ENCODE results near the gene TMEM151B. TPM values are rescaled to one million over a fixed set of nuclear protein-coding genes. Genes with fewer than 3 reads are reported as not detected.

Gene TMEM151B
- total and polyA plus RNA-seq, 10 of the 15 experiments (the other 5 are each of a cell fraction or from before 2014, with no cell fraction given), result 0.01 to 0.19 (median 0.05) TPM; not detected in 6

- Histone ChIP-seq H3K4me2 (ENCODE audit: control insufficient read depth, insufficient read depth) (peak overlapping the region; percentile 58), H3K9ac (ENCODE audit: control insufficient read depth, insufficient read depth, low read length) (peak overlapping the region; percentile 100), H3K4me3 (peak overlapping the region; percentile 95), H3K4me1 (ENCODE audit: control insufficient read depth, insufficient read depth, low read length) (peaks cover 7% of the 10 kb centered on the region; the same call in 1 of the 2 replicates), H3K27me3 (replicated peaks in 1 of 2; ENCODE audit: control insufficient read depth in 2 of 2, insufficient read depth in 2 of 2, low read length in 1 of 2) (no peaks in the 10 kb centered on the region), H3K36me3 (ENCODE audit: control insufficient read depth in 2 of 2, insufficient read depth in 2 of 2, low read length in 1 of 2) (peaks cover 21 to 37% of the 10 kb centered on the region in 2 experiments), H3K9me3 (replicated peaks; ENCODE audit: control insufficient read depth, insufficient read depth, low read length) (no peaks in the 10 kb centered on the region), H2AFZ (ENCODE audit: control insufficient read depth, low read depth, low read length) (no peak overlapping the region), H4K20me1 (ENCODE audit: control insufficient read depth, insufficient read depth) (peaks cover 11% of the 10 kb centered on the region; the same call in 1 of the 2 replicates), H3K79me2 (ENCODE audit: control insufficient read depth, insufficient read depth, low read length) (peaks cover 60% of the 10 kb centered on the region), H3K27ac (ENCODE audit: control insufficient read depth, insufficient read depth) (peak overlapping the region; percentile 96)
- ChIA-PET SMC1A (ENCODE audit: uncharacterized antibody, unreplicated experiment) (interaction anchor here (0.6 to 4.2 kb wide), 10 partner anchors 9 to 226 kb away, joined by 3 to 25 read pairs (median 3); partner anchors contain the start of gene SLC35B2), POLR2A (interaction anchor here (1.4 to 6.3 kb wide), 7 partner anchors 8 to 120 kb away, joined by 3 to 131 read pairs (median 6); partner anchors contain the start of genes MRPL14, SLC29A1, SLC35B2 and TMEM63B), CTCF (interaction anchor here (0.7 to 7.7 kb wide), 13 partner anchors 8 to 154 kb away, joined by 3 to 39 read pairs (median 6); partner anchors contain the start of genes AARS2, SLC29A1 and SLC35B2), RAD21 (ENCODE audit: unreplicated experiment) (interaction anchor here (0.6 to 3.6 kb wide), 9 partner anchors 9 to 189 kb away, joined by 3 to 28 read pairs (median 6); partner anchors contain the start of genes SLC29A1 and SLC35B2)
- BruUV-seq (replicated peaks), result no TSS peak
- peak; percentile 61 for ATAC-seq
- no peak for FAIRE-seq
- intact Hi-C loops (cut with micrococcal nuclease; ENCODE audit: unreplicated experiment), result no loop called here
- WGBS (ENCODE audit: insufficient coverage, insufficient replicate concordance, low lambda C conversion rate, missing lambda C conversion rate), result under 1% methylated on average over 49 of the region's 52 CpGs
- in situ Hi-C loops (cut with MboI), result no loop called here
- no peak for DNase-seq (ENCODE audit: low read depth, low spot score)
- TF ChIP-seq ATF2 (IDR thresholded peaks at IDR 0.05; ENCODE audit: low read length) (no peak), CEBPZ (IDR thresholded peaks at IDR 0.05; ENCODE audit: low read depth, low read length) (no peak), NFXL1 (IDR thresholded peaks at IDR 0.05; ENCODE audit: borderline replicate concordance) (no peak), ATF3 (IDR thresholded peaks at IDR 0.05; ENCODE audit: borderline replicate concordance, extremely low read depth, low read depth, low read length) (no peak), SRF (IDR thresholded peaks at IDR 0.05; ENCODE audit: low read depth in 2 of 2, low read length in 2 of 2) (peak; percentile 73 to 78), POLR2AphosphoS2 (IDR thresholded peaks at IDR 0.05; ENCODE audit: low read depth, low read length) (no peak; the same call in 1 of the 2 replicates), POLR2A (IDR thresholded peaks at IDR 0.05; ENCODE audit: low read depth, low read length) (peak; percentile 83), CHD2 (IDR thresholded peaks at IDR 0.05; ENCODE audit: borderline replicate concordance, low read depth, low read length) (no peak), ZNF592 (IDR thresholded peaks at IDR 0.05) (no peak), RUNX3 (IDR thresholded peaks at IDR 0.05; ENCODE audit: low read length) (no peak; the same call in 1 of the 2 replicates), IKZF2 (IDR thresholded peaks at IDR 0.05) (0 out of 4 replicates have a peak, but pooled peaks of 1 of the 2 experiments have one; percentile 8), CREB1 (IDR thresholded peaks at IDR 0.05; ENCODE audit: low read depth) (peak; percentile 63)
These were observed 22.6 kb upstream of the TMEM151B start for GRCh38 chr6:44247338-44248302.

Measured in GM12878 (cell line).